Measurements from ENCODE around the gene RAB4B.

Gene RAB4B

DNA sequence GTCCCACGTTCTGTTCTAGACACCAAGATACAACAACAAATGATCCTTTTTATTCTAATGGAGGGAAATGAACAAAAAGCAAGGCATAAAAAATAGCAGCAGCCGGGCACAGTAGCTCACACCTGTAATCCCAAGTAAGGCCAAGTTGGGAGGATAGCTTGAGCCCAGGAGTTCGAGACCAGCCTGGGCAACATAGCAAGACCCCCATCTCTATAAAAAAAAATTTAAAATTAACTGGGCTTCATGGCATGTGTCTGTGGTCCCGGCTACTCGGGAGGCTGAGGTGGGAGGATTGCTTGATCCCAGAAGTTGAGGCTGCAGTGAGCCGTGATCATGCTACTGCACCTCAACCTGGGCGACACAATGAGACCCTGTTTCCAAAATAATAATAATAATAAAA is 1.7 kb upstream of the RAB4B start:
- Mint-ChIP-seq H3K27ac (peak overlapping the region in 2 of 3 experiments; percentile 97 to 100), H3K4me3 (peak overlapping the region; percentile 46 to 91 (median 87)), H3K27me3 (ENCODE audit: low read depth) (no peaks in the 10 kb centered on the region), H3K9me3 (no peaks in the 10 kb centered on the region), H3K36me3 (ENCODE audit: low read depth) (peaks cover 3% of the 10 kb centered on the region), H3K4me1 (peaks cover 14% of the 10 kb centered on the region)
- TF ChIP-seq, protein P1, sequence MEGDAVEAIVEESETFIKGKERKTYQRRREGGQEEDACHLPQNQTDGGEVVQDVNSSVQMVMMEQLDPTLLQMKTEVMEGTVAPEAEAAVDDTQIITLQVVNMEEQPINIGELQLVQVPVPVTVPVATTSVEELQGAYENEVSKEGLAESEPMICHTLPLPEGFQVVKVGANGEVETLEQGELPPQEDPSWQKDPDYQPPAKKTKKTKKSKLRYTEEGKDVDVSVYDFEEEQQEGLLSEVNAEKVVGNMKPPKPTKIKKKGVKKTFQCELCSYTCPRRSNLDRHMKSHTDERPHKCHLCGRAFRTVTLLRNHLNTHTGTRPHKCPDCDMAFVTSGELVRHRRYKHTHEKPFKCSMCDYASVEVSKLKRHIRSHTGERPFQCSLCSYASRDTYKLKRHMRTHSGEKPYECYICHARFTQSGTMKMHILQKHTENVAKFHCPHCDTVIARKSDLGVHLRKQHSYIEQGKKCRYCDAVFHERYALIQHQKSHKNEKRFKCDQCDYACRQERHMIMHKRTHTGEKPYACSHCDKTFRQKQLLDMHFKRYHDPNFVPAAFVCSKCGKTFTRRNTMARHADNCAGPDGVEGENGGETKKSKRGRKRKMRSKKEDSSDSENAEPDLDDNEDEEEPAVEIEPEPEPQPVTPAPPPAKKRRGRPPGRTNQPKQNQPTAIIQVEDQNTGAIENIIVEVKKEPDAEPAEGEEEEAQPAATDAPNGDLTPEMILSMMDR (IDR thresholded peaks at IDR 0.05; ENCODE audit: unreplicated experiment in 3 of 3), result no peak

DNA sequence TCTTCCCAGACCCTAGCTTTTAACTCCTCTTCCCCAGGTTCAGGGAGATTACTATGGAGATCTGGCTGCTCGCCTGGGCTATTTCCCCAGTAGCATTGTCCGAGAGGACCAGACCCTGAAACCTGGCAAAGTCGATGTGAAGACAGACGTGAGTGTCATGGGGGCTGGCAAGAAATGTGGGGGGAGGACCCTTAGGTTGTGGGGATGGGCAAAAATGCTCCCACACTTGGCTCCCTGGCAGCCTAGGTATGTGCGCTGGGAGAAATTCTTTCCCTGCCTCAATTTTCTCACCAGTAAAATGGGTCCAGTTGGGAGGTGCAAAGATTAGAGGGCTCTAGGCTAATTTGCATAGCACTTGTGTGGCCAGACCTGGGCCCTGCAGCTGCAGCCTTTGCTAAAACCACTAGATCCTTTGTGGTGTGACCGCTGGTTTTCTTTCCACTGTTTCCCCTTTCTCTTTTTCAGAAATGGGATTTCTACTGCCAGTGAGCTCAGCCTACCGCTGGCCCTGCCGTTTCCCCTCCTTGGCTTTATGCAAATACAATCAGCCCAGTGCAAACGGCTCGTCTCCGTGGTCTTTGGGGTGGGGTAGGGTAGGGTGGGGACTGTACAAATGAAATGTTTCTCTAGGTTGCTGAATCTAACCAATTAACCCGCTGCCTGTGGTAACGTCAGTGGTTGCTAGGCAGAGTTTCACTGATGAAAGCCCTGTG is 959 bp upstream of the RAB4B start:
- Mint-ChIP-seq H3K36me3 (ENCODE audit: low read depth) (peaks cover under 1% of the 10 kb centered on the region), H3K9me3 (no peaks in the 10 kb centered on the region), H3K4me1 (peaks cover 14% of the 10 kb centered on the region), H3K4me3 (peak overlapping the region; percentile 86 to 91 (median 87)), H3K27me3 (ENCODE audit: low read depth) (peaks cover 4% of the 10 kb centered on the region), H3K27ac (peak overlapping the region; percentile 97 to 100 (median 100))
- TF ChIP-seq, protein P1 (IDR thresholded peaks at IDR 0.05; ENCODE audit: unreplicated experiment in 3 of 3), result no peak

DNA sequence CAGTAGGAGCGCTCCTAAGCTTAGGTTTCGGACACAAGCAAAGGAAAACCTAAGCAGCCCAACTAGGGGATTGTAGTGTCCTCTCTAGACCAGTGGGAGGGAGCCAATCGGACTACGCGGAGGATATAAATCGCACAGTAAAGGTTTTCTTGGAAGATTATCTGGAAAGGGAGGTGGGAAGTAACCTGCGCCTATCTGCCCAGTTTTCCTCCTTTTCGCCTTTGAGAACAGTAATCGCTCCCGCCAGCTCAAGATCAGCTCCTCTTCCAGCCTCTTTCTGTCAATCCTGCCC is 456 bp upstream of the RAB4B start:
- peak overlapping the region; percentile 86 to 91 (median 87) for H3K4me3 Mint-ChIP-seq
- H3K27ac Mint-ChIP-seq, result peak overlapping the region; percentile 97 to 100 (median 100)
- H3K36me3 Mint-ChIP-seq (ENCODE audit: low read depth), result no peaks in the 10 kb centered on the region
- H3K27me3 Mint-ChIP-seq (ENCODE audit: low read depth), result peaks cover 5% of the 10 kb centered on the region
- TF ChIP-seq, protein P1 (IDR thresholded peaks at IDR 0.05; ENCODE audit: unreplicated experiment in 3 of 3), result no peak
- H3K4me1 Mint-ChIP-seq, result peaks cover 14% of the 10 kb centered on the region
- no peaks in the 10 kb centered on the region for H3K9me3 Mint-ChIP-seq

DNA sequence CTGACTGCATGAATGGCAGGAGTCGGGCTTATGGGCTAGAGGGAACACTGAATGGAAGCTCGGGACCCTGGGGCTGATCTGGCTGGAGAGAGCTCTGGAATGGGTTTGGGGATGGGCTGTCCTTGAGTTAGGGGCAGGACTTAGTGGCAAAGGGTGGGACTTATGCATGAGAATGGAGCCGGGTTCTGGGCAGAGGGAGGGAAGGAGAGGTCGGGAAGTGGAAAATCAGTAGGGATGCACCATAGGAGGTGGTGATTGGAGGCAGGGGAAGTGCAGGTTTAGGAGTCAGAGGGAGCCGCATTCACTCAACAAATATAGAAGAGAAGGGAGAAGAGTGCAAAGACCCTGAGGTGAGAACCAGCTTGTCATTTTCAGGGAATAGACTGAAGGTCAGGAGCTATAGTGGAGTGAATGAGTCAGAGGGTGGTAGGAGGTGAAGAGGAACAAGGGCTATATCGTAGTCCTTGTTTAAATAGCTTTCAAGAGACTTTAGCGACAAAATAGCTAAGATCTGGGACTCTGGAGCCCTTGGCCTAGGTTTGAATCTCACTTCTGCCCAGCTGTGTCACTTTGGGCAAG is 748 bp downstream of the RAB4B start:
- Mint-ChIP-seq H3K36me3 (ENCODE audit: low read depth) (no peaks in the 10 kb centered on the region), H3K9me3 (no peaks in the 10 kb centered on the region), H3K27ac (peak overlapping the region; percentile 97 to 100 (median 100)), H3K27me3 (ENCODE audit: low read depth) (peaks cover 5% of the 10 kb centered on the region), H3K4me3 (peak overlapping the region; percentile 86 to 91 (median 87)), H3K4me1 (peaks cover 14% of the 10 kb centered on the region)
- TF ChIP-seq, protein P1 (IDR thresholded peaks at IDR 0.05; ENCODE audit: unreplicated experiment in 3 of 3), result no peak

DNA sequence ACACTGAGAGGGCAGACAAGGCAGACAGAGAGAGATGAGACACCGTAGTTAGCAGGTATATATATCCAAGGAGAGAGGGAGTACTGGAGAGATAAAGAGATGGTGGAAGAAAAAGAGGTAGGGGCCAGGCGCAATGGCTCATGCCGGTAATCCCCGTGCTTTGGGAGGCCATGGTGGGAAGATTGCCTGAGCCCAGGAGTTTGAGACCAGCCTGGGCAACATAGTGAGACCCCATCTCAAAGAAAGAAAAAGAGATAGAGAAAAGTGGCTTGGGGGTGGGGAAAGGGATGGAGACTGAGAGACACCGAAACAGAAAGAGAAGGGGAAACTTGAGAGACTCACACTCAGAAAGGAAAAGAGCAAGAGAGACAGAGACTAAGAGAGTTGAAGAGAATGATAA is 2.5 kb downstream of the RAB4B start:
- Mint-ChIP-seq H3K27me3 (ENCODE audit: low read depth) (peaks cover 5% of the 10 kb centered on the region), H3K4me3 (peak overlapping the region; percentile 20 to 72 (median 37)), H3K4me1 (peaks cover 14% of the 10 kb centered on the region), H3K9me3 (no peaks in the 10 kb centered on the region), H3K36me3 (ENCODE audit: low read depth) (no peaks in the 10 kb centered on the region), H3K27ac (peak overlapping the region in 1 of 3 experiments; percentile 49)
- TF ChIP-seq, protein P1 (IDR thresholded peaks at IDR 0.05; ENCODE audit: unreplicated experiment in 3 of 3), result no peak

DNA sequence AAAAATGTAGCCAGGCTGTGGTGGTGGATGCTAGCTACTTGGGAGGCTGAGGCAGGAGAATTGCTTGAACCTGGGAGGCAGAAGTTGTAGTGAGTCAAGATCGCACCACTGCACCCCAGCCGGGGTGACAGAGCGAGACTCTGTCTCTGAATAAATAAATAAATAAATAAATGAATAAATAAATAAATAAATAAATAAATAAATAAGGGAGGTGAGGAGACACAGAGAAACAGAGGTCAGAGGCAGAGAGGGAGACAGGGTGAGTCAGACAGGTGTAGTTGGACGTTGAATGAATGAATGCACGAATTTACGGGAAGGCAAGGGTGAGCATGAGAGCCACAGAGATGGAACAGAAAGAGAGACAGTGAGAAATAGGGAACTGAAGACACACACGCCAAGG is 3.1 kb downstream of the RAB4B start:
- H3K27ac Mint-ChIP-seq, result no peak overlapping the region
- no peaks in the 10 kb centered on the region for H3K36me3 Mint-ChIP-seq (ENCODE audit: low read depth)
- TF ChIP-seq, protein P1 (IDR thresholded peaks at IDR 0.05; ENCODE audit: unreplicated experiment in 3 of 3), result no peak
- H3K4me1 Mint-ChIP-seq, result peaks cover 14% of the 10 kb centered on the region
- H3K4me3 Mint-ChIP-seq, result no peak overlapping the region
- H3K27me3 Mint-ChIP-seq (ENCODE audit: low read depth), result peaks cover 5% of the 10 kb centered on the region
- H3K9me3 Mint-ChIP-seq, result no peaks in the 10 kb centered on the region
